NCI-H2107 (cell line): ENCODE results near the gene MUSK.
"Not testable (repeated sequence)": the region's sequence is repeated elsewhere in the genome, so short reads cannot be mapped to it uniquely, and the experiment has no call there.

Experiments used
- DNase-seq: peaks from one replicate; lab custom pipeline; 2025; lab: John Stamatoyannopoulos, UW

Gene MUSK

GRCh38 chr9:110810262-110810976 lies 141.8 kb downstream of the MUSK start:
- no peak for DNase-seq

GRCh38 chr9:110812886-110813285 lies 144.3 kb downstream of the MUSK start:
- DNase-seq, result no peak

GRCh38 chr9:110814159-110814558 lies 145.6 kb downstream of the MUSK start:
- no peak for DNase-seq

- no peak for DNase-seq
Observed at GRCh38 chr9:110815361-110815760, 146.8 kb downstream of the MUSK start.

- no peak for DNase-seq
Observed at GRCh38 chr9:110820381-110820780, 151.8 kb downstream of the MUSK start.

- DNase-seq, result no peak
Observed at GRCh38 chr9:110821064-110821463, 152.5 kb downstream of the MUSK start.

- DNase-seq, result not testable (repeated sequence)
Observed at GRCh38 chr9:110825129-110825528, 156.5 kb downstream of the MUSK start.

- DNase-seq, result no peak
Observed at GRCh38 chr9:110825950-110826349, 157.4 kb downstream of the MUSK start.

GRCh38 chr9:110826400-110826799 lies 157.8 kb downstream of the MUSK start:
- DNase-seq, result not testable (repeated sequence)

GRCh38 chr9:110828264-110828663 lies 159.7 kb downstream of the MUSK start:
- no peak for DNase-seq

- no peak for DNase-seq
Observed at GRCh38 chr9:110830495-110830894, 161.9 kb downstream of the MUSK start.

- no peak for DNase-seq
Observed at GRCh38 chr9:110832926-110833325, 164.3 kb downstream of the MUSK start.

- no peak for DNase-seq
Observed at GRCh38 chr9:110835404-110835803, 166.8 kb downstream of the MUSK start.

- no peak for DNase-seq
Observed at GRCh38 chr9:110835859-110836271, 167.3 kb downstream of the MUSK start.

GRCh38 chr9:110837401-110838005 lies 168.9 kb downstream of the MUSK start:
- DNase-seq, result no peak

- no peak for DNase-seq
Observed at GRCh38 chr9:110842169-110842568, 173.6 kb downstream of the MUSK start.

- no peak for DNase-seq
Observed at GRCh38 chr9:110842986-110843385, 174.4 kb downstream of the MUSK start.

GRCh38 chr9:110844121-110844520 lies 175.5 kb downstream of the MUSK start:
- no peak for DNase-seq

GRCh38 chr9:110846215-110846614 lies 177.6 kb downstream of the MUSK start:
- DNase-seq, result no peak

- no peak for DNase-seq
Observed at GRCh38 chr9:110847671-110848070, 179.1 kb downstream of the MUSK start.

- DNase-seq, result no peak
Observed at GRCh38 chr9:110850401-110851135, 182.0 kb downstream of the MUSK start.
